ENCODE results near the gene SAP30BP.

Gene SAP30BP

GRCh38 chr17:75695141-75695829 lies 28.1 kb downstream of the SAP30BP start:
- TF ChIP-seq FOXP2 (optimal IDR thresholded peaks at IDR 0.05; ENCODE audit: borderline replicate concordance, extremely low read depth, extremely low read length, insufficient read depth): no peak
- TF ChIP-seq POLR2AphosphoS5 (IDR thresholded peaks at IDR 0.05; ENCODE audit: low read depth, low read length): no peak
- TF ChIP-seq TAF1 (IDR thresholded peaks at IDR 0.05; ENCODE audit: borderline replicate concordance, insufficient read depth, low read length): no peak
- TF ChIP-seq REST (IDR thresholded peaks at IDR 0.05; ENCODE audit: insufficient read depth in 1 of 2, low read depth in 2 of 2, low read length in 2 of 2): no peak
- no peak for TF ChIP-seq SIN3A (IDR thresholded peaks at IDR 0.05; ENCODE audit: borderline replicate concordance, insufficient read depth, low read length)

DNA sequence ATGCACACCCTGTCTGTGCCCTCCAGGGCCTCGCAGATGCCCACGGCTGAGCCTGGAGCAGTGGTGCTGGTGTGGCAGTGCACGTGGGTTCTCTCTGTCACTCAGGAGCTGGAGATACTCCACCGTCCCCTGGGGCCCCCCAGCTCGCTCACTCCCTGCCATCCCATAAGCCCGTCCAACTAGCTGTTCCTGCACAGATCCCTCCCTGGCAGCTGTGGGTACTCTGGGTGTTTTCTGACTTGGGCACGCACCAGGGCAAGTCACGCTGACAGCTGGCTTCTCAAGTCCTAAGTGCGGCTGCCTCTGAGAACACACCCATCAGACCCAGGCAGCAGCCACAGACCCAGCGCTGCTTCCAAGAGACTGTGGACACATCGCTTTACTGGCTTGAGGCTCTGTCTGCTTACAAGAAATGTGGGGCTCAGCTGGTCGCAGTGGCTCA lies 28.7 kb downstream of the SAP30BP start:
- TF ChIP-seq SIN3A (IDR thresholded peaks at IDR 0.05; ENCODE audit: borderline replicate concordance, insufficient read depth, low read length): no peak
- no peak for TF ChIP-seq FOXP2 (optimal IDR thresholded peaks at IDR 0.05; ENCODE audit: borderline replicate concordance, extremely low read depth, extremely low read length, insufficient read depth)
- TF ChIP-seq TAF1 (IDR thresholded peaks at IDR 0.05; ENCODE audit: borderline replicate concordance, insufficient read depth, low read length): no peak
- no peak for TF ChIP-seq REST (IDR thresholded peaks at IDR 0.05; ENCODE audit: insufficient read depth in 1 of 2, low read depth in 2 of 2, low read length in 2 of 2)
- no peak for TF ChIP-seq POLR2AphosphoS5 (IDR thresholded peaks at IDR 0.05; ENCODE audit: low read depth, low read length)

GRCh38 chr17:75697651-75698291 lies 30.6 kb downstream of the SAP30BP start:
- TF ChIP-seq POLR2AphosphoS5 (IDR thresholded peaks at IDR 0.05; ENCODE audit: low read depth, low read length) (no peak), REST (IDR thresholded peaks at IDR 0.05; ENCODE audit: insufficient read depth in 1 of 2, low read depth in 2 of 2, low read length in 2 of 2) (no peak), FOXP2 (optimal IDR thresholded peaks at IDR 0.05; ENCODE audit: borderline replicate concordance, extremely low read depth, extremely low read length, insufficient read depth) (no peak), TAF1 (IDR thresholded peaks at IDR 0.05; ENCODE audit: borderline replicate concordance, insufficient read depth, low read length) (no peak), SIN3A (IDR thresholded peaks at IDR 0.05; ENCODE audit: borderline replicate concordance, insufficient read depth, low read length) (no peak)

- no peak for TF ChIP-seq REST (IDR thresholded peaks at IDR 0.05; ENCODE audit: insufficient read depth in 1 of 2, low read depth in 2 of 2, low read length in 2 of 2)
- no peak for TF ChIP-seq POLR2AphosphoS5 (IDR thresholded peaks at IDR 0.05; ENCODE audit: low read depth, low read length)
- TF ChIP-seq TAF1 (IDR thresholded peaks at IDR 0.05; ENCODE audit: borderline replicate concordance, insufficient read depth, low read length): no peak
- no peak for TF ChIP-seq SIN3A (IDR thresholded peaks at IDR 0.05; ENCODE audit: borderline replicate concordance, insufficient read depth, low read length)
- no peak for TF ChIP-seq FOXP2 (optimal IDR thresholded peaks at IDR 0.05; ENCODE audit: borderline replicate concordance, extremely low read depth, extremely low read length, insufficient read depth)
These were observed 31.5 kb downstream of the SAP30BP start for GRCh38 chr17:75698659-75699058.

Data from PFSK-1 (cell line).